Measurements from ENCODE around the gene SMIM23. TPM values are rescaled to one million over a fixed set of nuclear protein-coding genes. Genes with fewer than 3 reads are reported as not detected.
A peak's percentile ranks its signal among the peaks of the same experiment; 100 is the strongest.

SMIM23 gene
- total RNA-seq, 1 experiment from 2014 or later, result not detected

DNA sequence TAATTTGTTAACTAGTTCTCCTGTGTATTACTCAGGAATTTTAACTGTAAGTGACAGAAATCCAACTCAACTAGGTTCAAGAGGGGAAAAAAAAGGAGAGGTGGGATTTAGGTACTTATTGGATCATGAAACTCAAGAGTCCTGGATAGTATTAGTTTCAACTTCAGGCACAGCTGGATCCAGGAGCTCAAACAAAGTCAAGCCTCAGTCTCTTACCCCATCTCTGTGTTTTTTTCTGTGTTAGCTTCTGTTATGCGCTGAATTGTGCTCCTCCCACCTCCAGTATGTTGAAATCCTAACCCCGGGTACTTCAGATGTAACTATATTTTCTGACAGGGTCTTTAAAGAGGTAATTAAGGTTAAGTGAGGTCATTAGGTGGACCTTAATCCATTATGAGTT is 53.5 kb downstream of the SMIM23 start (continued):
- TF ChIP-seq, protein P1, sequence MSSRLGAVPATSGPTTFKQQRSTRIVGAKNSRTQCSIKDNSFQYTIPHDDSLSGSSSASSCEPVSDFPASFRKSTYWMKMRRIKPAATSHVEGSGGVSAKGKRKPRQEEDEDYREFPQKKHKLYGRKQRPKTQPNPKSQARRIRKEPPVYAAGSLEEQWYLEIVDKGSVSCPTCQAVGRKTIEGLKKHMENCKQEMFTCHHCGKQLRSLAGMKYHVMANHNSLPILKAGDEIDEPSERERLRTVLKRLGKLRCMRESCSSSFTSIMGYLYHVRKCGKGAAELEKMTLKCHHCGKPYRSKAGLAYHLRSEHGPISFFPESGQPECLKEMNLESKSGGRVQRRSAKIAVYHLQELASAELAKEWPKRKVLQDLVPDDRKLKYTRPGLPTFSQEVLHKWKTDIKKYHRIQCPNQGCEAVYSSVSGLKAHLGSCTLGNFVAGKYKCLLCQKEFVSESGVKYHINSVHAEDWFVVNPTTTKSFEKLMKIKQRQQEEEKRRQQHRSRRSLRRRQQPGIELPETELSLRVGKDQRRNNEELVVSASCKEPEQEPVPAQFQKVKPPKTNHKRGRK (CRISPR knock-in tag; IDR thresholded peaks at IDR 0.05; ENCODE audit: borderline replicate concordance), result no peak
- no peak for TF ChIP-seq MXD4 (CRISPR knock-in tag; IDR thresholded peaks at IDR 0.05; ENCODE audit: borderline replicate concordance)

DNA sequence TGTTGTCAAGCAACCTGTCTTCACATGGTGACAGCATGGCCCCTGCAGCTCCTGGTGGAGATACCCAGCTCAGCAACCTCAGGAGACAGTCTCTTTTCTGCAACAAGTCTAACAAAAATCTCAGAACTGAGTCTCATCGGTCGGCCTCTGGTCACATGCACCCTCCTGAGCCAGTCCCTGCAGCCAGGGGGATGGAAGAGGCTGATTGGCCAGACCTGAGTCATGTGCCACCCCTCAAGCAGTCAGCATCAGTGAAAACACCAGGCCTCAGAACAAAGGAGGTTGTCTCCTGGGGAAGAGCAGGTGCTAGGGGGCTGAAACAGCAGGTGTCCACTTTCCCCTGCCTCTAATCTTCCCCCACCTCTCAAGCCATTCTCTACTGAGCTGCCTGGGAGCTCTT is 54.4 kb downstream of the SMIM23 start:
- no peaks in the 10 kb centered on the region for H3K36me3 Mint-ChIP-seq
- ATAC-seq, result peak; percentile 70
- no peak overlapping the region for H3K4me3 Mint-ChIP-seq
- TF ChIP-seq ZNF232 (CRISPR knock-in tag; IDR thresholded peaks at IDR 0.05) (no peak), NFYB (CRISPR knock-in tag; conservative IDR thresholded peaks at IDR 0.05; ENCODE audit: low read depth) (peak; percentile 39; the same call in 1 of the 2 replicates)
- TF ChIP-seq, protein P2, sequence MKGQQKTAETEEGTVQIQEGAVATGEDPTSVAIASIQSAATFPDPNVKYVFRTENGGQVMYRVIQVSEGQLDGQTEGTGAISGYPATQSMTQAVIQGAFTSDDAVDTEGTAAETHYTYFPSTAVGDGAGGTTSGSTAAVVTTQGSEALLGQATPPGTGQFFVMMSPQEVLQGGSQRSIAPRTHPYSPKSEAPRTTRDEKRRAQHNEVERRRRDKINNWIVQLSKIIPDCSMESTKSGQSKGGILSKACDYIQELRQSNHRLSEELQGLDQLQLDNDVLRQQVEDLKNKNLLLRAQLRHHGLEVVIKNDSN (CRISPR knock-in tag; IDR thresholded peaks at IDR 0.05), result peak; percentile 57; the same call in 1 of the 2 replicates
- TF ChIP-seq, protein P3, sequence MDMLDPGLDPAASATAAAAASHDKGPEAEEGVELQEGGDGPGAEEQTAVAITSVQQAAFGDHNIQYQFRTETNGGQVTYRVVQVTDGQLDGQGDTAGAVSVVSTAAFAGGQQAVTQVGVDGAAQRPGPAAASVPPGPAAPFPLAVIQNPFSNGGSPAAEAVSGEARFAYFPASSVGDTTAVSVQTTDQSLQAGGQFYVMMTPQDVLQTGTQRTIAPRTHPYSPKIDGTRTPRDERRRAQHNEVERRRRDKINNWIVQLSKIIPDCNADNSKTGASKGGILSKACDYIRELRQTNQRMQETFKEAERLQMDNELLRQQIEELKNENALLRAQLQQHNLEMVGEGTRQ (CRISPR knock-in tag; IDR thresholded peaks at IDR 0.05), result peak; percentile 82
- H3K27ac Mint-ChIP-seq, result no peak overlapping the region
- H3K4me1 Mint-ChIP-seq, result peaks cover 8% of the 10 kb centered on the region
- POLR2A ChIA-PET, result interaction anchor here (0.6 kb wide), 1 partner anchor 422 kb away, joined by 3 read pairs; no protein-coding TSS in a partner anchor
- H3K27me3 Mint-ChIP-seq (ENCODE audit: low read depth), result peaks cover 3% of the 10 kb centered on the region; the same call in 1 of the 2 replicates
- no peaks in the 10 kb centered on the region; the same call in 1 of the 2 replicates for H3K9me3 Mint-ChIP-seq
- no peak for DNase-seq (ENCODE audit: low spot score)
- CTCF ChIA-PET, result interaction anchor here (1.0 to 1.3 kb wide), 3 partner anchors 12 to 219 kb away, joined by 3 to 4 read pairs (median 4); no protein-coding TSS in a partner anchor

Other genes with a start within 250 kb of the SMIM23 start
- 48.4 to 52.2 TPM (median 51.2 TPM) in 3 replicates for gene FBXW11, start 220.8 kb downstream of the SMIM23 start, total RNA-seq (2021)